Measurements from ENCODE around the gene ACOT8.

- TF ChIP-seq POLR2A (IDR thresholded peaks at IDR 0.05): no peak
- TF ChIP-seq CTCF (IDR thresholded peaks at IDR 0.05 in 8 of 11, conservative IDR thresholded peaks at IDR 0.05 in 3 of 11): no peak
- peak in 1 of 3 donors; percentile 51 for TF ChIP-seq POLR2AphosphoS5 (IDR thresholded peaks at IDR 0.05)
Observed at GRCh38 chr20:45840700-45841198, 16.4 kb downstream of the ACOT8 start.

Measured in spleen (tissue), 7 donors.